ENCODE measurements around the gene DENND2C.
A peak's percentile ranks its signal among the peaks of the same experiment; 100 is the strongest.
"Not testable (repeated sequence)": the region's sequence is repeated elsewhere in the genome, so short reads cannot be mapped to it uniquely, and the experiment has no call there.

DENND2C gene

DNA sequence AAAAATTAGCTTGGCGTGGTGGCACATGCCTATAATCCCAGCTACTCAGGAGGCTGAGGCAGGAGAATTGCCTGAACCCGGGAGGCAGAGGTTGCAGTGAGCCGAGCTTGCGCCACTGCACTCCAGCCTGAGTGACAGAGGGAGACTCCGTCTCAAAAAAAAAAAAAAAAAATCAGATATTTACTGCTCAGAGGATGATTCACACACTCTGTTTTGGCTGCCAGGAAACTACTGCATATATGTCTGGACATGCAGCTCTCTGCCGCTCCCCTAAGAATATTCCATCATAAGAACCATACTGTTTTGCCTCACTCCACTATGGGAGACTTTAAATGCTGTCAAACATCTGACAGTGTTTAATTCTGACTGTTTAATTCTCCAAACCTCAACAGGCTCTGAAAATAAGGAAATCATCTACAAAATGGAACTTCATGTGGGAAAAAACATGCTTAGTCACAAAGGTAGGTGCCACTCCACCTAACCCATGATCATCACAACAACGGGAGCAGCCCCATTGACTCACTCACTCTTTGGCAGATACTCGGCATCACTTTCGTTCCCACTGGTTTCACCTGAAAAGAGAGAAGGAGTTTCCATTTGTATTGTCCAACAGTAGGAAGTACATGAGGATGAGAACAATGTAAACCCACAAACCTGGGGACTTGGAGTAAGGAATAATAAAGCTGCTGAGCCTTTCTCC lies 59.2 kb downstream of the DENND2C start:
- peak; percentile 97 for DNase-seq (ENCODE audit: low read depth, low spot score)
- H3K27ac ChIP-seq, result peak overlapping the region; percentile 99

DNA sequence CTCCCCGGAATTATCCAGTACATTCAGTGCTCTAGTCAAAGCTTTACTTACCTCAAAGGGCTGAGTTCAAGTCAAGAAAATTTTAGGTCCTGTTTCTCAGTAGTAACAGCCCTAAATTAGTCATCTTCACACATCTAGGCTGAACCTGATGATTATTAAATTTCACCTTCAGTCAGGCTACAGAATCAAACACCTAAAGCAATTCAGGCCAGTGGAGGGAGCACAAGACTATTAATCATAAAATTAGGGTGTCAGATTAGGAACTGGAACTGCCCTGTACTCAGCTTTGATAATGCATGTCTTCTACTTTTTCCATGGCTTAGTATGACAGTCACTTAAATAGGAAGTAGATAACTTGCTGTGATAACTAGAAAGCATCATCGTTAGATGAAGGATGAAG lies 60.0 kb downstream of the DENND2C start:
- DNase-seq (ENCODE audit: low read depth, low spot score), result no peak
- H3K27ac ChIP-seq, result peak overlapping the region; percentile 99

DNA sequence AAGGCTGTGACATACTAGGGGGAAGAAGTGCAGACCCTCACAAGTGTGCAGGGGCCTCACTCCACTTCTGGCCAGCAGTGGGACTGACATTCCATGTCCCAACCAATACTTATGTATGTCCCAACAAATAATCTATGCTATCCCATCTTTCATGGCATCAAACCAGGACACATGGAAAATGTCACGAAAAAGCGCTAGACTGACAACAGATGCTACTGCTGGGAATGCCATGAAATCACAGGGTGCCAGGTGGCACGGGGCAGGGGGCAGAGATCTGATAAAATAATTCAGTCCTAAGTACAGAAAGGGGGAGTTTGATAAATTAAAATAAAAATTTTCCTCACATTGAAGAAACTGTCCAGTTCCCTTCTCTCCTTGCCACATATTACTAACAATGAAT lies 60.8 kb downstream of the DENND2C start:
- peak overlapping the region; percentile 99 for H3K27ac ChIP-seq
- DNase-seq (ENCODE audit: low read depth, low spot score), result no peak

DNA sequence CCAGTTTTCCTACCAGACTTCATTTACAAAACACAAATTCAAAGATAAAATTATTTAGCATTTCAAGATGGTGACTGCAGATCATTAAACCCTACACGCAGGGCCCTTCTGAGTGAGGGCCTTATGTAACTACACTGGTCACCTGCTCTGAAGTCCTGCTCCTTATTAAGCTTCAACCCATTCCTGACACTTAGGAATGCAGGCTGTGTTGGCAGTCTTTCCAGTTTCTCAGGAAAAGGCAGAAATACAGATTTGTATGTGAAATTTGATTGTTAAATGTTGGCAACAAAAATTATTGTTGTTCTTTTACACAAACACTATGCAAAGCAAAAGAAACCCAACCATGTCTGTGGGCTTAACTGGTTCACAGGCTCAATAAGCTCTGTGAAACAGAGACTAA lies 62.6 kb downstream of the DENND2C start:
- DNase-seq (ENCODE audit: low read depth, low spot score), result no peak
- no peak overlapping the region for H3K27ac ChIP-seq

DNA sequence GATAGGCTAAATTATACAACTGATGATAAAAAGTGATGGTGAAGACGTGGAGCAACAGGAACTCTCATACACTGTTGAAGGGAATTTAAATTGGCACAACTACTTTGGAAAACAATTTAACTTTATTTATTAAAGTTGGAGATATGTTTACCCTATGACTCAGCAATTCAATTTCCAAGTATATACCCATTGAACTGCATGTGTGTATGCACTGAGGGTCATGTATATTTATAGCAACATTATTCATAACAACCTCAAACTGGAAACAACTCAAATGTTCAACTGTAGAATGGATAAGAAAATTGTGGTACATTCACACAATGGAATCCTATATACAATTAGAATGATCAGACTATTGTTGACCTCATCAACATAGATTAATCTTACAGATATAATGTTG lies 71.9 kb downstream of the DENND2C start:
- DNase-seq (ENCODE audit: low read depth, low spot score), result no peak
- no peak overlapping the region for H3K27ac ChIP-seq

DNA sequence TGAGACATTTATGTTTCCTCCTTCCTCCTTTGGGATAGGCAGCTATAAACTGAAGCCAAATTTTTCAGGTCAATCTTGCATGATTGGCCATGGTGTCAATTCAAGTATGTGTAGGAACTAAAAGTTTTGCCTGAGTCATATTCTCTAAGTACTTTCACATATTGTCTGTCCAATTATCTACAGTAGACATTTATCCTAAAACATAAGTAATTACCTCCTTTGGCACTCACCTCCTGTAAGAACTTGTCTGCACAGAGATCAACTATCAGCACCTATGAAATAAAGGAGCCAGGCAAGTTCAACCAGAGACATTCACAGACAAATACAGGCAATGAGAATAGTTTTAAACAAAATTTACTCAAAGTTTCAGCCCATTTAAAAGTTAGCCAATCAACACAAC lies 74.2 kb downstream of the DENND2C start:
- DNase-seq (ENCODE audit: low read depth, low spot score), result no peak
- H3K27ac ChIP-seq, result no peak overlapping the region

DNA sequence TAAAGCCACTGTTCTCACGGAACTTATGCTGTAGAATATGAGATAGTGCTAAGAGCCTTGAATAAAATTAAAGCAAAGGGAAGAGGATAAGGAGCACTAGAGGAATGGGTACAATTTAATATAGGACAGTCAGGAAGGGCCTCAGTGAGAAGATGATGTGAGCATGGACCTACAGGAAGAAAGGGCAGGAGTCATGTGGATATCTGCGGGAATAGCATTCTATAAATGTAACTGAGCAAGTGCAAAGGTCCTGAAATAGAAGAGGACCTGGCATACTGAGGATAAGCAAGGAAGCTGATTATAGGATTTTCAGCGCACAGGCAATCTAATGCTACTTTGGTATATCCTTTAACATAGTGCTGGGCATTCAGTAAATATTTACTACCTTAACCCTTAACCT lies 75.8 kb downstream of the DENND2C start:
- no peak for DNase-seq (ENCODE audit: low read depth, low spot score)
- H3K27ac ChIP-seq, result no peak overlapping the region

DNA sequence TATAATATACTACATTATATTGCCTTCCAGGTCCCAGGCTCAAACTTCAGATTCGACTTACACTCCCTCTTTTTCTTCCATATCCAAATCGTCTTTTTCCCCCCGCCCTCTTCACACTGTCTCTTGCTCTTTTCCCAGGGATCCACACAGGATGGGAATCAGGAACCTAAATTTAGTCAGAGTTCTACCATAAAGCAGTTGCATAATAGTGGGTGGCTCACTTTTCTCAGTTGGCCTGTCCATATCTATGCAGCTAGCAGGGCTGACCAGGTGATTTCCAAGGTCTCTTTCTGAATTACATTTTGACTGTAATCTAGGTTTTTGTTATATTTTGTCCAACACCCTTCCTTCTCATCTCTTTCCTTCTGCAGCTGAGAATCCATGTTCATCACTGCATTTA lies 80.7 kb downstream of the DENND2C start:
- H3K27ac ChIP-seq, result no peak overlapping the region
- DNase-seq (ENCODE audit: low read depth, low spot score), result no peak

DNA sequence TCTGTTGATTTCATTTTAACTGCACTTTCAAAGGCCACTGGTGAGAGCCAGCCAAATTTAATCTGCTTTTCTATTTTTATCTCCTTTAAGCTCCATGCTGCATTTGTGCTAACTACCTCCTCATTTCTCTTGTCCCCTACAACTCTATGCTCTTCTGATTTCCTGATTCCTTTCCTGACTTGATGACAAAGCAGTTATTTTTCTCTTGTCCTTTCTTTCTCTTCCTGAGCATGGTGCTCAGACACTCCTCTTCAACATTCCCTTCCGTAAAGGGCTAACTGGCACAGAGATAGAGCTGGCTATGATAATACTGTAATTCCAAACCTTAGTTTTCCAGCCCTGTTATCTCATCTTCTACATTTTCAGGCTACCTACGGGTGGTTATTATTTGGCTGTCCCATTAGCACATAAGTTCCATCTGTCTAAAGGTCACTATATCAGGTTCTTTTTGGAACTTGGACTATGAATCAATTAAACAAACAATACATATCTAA lies 81.6 kb downstream of the DENND2C start:
- H3K27ac ChIP-seq, result no peak overlapping the region
- DNase-seq (ENCODE audit: low read depth, low spot score), result no peak

DNA sequence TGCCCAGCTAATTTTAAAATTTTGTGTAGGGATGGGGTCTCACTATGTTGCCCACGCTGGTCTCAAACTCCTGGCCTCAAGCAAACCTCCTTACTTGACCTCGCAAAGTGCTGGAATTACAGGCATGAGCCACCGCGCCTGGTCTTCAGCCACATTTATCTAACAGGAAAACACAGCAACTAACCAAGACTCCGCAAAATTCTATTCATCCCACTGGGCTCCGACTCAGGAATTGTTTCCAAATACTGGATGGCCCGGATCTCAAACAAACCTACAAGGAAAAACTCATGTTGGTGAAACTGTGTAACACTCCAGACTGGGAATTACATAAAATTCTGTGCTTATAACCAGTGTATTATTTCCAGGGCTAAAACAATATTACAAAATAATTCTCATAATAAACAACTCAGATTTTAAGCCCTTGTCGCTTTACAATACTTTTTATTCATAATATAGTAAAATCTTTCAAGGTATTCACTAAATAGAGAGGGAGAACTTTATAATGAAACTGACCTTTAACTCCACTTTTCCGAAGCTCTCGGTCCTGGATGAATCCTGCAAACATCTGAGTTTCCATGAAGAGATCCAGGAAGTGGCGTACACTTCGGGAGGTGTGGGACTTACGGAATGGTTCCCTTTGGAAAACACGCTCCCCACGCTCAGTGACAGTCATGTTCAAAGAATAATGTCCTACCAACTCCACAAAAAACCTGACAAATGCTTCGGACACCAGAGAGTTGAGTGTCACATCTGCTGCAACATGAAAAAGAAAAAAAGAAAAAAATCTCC lies 82.5 kb downstream of the DENND2C start:
- H3K27ac ChIP-seq, result no peak overlapping the region
- no peak for DNase-seq (ENCODE audit: low read depth, low spot score)

DNA sequence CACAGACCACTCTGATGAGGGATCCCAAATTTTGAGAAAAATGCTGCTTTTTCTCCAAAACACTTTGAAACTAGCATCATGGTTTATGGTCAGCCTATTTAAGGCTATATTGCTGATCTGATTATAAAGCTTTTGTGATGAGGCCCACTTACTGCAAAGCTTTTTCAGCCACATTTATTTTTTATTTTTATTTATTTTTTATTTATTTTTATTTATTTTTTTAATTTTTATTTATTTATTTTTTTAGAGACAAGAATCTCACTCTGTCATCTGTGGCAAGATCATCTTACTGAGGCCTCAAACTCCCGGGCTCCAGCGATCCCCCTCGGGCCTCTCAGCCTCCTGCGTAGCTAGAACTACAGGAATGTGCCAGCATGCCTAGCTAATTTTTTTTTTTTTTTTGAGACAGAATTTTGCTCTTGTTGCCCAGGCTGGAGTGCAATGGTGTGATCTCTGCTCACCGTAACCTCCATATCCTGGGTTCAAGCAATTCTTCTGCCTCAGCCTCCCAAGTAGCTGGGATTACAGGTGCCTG lies 83.3 kb downstream of the DENND2C start:
- DNase-seq (ENCODE audit: low read depth, low spot score), result no peak

DNA sequence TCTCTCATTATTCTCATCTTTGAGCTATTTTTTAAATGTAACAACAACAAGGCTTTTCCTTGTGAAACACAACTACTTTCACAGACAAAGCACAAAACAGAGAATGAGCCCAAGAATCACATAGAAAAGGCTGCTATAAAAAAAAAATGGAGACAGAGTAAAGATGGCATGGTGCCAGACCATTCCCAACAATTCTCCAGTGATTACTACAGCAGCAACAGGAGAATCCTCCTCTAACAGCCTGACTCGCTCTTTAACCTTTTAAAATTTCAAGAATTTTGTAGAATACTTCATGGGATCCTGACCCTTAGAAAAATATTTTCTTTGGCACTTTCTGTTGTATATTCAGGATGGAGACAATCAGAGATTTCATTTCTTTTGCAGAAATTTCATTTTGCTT lies 84.6 kb downstream of the DENND2C start:
- no peak for DNase-seq (ENCODE audit: low read depth, low spot score)
- no peak overlapping the region for H3K27ac ChIP-seq

More for the DNA sequence above, 83.3 kb downstream of the DENND2C start:
- H3K27ac ChIP-seq, result no peak overlapping the region

DNA sequence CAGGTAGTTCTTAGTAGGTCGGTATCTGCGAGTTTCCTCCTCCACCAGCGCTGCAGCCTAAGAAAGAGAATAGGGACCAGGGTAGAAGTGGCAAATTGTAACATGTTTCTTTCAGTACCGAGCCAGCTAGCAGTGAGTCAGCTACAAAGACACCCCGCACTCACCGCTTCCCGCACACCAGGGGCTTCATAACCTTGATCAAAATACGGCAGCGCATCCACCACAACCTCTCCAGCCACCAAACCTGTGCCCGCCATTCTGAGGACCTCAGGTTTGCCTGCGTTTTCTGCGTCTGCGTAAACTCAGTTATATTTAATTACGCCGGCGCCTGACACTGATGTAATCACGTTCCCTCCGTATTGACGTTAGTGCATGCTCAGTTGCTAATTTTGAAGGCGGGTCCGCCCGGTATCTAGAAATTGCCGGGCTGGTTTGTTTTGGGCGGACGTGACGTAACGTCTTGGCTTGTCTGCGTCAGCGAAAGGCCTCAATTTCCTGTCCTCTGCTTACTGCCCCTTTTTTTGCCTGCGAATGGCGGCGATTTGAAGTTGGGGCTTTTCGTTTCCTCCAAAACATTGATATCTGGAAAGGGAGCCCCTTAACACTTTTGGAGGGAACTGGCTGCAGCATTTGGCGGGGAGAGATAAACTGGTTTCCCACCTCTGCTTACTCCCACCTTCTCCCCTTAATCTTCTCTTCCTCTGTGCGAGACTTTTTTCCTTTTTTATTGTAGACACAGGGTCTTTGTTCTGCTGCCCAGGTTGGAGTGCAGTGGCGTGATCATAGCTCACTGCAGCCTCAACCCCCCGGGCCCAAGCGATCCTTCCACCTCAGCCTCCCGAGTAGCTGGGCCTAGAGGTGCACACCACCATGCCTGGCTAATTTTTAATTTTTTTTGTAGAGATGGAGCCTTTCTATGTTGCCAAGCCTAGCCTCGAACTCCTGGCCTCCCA lies 88.2 kb downstream of the DENND2C start, which contains the start of gene BCAS2:
Gene BCAS2, minus strand, starts transcription at position 281 of the 953 bp plus-strand sequence. Its CDS starts 24 bp downstream, at position 257.
- DNase-seq (ENCODE audit: low read depth, low spot score), result peak; percentile 84
- peak within 1 kb of the TSS; percentile 73 for H3K27ac ChIP-seq

DNA sequence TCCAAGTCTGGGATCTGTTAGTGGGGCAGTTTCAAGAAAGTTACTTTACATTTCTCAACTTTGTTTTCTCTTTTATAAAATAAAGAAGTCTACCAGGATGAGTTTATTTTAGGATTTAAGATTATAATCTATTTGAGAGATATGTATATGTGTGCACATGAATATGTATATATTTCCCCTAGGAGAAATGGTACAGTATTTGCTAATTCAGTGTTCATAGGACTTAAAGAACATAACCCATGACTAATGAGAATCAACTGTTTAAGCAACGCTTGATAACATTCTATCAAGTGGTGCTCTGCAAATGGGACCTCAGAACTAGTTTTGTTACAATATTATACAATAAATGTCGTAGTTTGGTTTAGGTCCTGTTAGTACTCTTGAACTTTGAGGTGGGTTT lies 95.5 kb downstream of the DENND2C start:
- DNase-seq (ENCODE audit: low read depth, low spot score), result no peak
- no peak overlapping the region for H3K27ac ChIP-seq

DNA sequence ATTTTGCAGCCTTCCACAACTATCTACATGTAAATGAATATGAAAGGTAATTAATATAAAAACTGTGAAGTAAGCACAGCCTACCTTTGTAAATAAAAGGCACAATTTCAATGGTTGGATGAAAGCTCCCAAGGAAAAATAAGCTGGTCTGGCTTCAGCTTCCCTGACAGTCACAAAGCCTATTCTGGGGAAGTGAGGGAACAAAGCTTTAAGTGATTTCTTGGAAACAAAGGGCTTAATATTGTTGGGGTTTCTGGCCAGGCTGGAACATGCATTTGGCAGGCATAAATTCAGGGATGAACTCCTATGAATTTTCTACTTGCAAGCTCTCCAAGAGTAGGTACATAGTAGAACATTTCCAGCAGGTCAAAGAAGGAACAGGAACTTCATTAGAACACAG lies 105.7 kb downstream of the DENND2C start:
- no peak for DNase-seq (ENCODE audit: low read depth, low spot score)
- no peak overlapping the region for H3K27ac ChIP-seq

DNA sequence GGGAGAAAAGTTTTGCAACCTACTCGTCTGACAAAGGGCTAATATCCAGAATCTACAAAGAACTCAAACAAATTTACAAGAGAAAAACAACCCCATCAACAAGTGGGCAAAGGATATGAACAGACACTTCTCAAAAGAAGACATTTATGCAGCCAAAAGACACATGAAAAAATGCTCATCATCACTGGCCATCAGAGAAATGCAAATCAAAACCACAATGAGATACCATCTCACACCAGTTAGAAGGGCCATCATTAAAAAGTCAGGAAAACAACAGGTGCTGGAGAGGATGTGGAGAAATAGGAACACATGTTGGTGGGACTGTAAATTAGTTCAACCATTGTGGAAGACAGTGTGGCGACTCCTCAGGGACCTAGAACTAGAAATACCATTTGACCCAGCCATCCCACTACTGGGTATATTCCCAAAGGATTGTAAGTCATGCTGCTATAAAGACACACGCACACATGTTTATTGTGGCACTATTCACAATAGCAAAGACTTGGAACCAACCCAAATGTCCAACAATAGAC lies 106.8 kb downstream of the DENND2C start:
- not testable (repeated sequence) for DNase-seq (ENCODE audit: low read depth, low spot score); H3K27ac ChIP-seq

DNA sequence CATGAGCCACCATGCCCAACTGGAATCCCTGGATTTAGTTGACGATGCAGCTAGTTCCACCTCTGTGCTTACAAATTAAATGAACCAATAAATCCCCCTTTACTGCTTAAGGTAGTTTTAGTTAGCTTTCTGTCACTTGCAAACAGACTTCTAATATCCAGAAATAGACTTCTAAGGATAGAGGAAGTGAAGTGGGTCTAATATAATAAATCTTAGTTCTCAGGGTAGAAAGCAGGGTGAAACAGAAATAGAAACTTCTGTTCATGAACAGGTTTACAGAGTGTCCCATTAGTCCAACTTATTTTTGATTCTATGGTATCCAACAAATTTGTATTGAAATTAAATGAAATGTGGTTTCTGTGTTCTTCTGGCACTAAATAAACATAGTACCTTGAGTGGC lies 108.5 kb downstream of the DENND2C start:
- H3K27ac ChIP-seq, result no peak overlapping the region
- DNase-seq (ENCODE audit: low read depth, low spot score), result no peak

DNA sequence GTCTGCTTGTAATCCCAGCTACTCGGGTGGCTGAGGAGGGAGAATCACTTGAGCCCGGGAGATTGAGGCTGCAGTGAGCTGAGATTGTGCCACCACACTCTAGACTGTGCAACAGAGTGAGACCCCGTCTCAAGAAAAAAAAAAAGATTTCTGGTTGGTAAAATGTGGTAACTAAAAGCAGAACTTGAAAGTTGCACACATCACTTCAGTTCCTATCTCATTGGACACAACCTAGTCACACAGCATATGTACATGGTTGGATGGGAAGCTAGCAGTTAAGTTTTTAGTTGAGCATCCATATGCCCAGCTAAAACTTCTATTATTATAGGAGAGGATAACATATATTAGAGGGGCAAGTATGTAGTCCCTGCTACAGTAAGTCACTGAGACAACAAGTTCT lies 110.5 kb downstream of the DENND2C start:
- no peak for DNase-seq (ENCODE audit: low read depth, low spot score)
- no peak overlapping the region for H3K27ac ChIP-seq

DNA sequence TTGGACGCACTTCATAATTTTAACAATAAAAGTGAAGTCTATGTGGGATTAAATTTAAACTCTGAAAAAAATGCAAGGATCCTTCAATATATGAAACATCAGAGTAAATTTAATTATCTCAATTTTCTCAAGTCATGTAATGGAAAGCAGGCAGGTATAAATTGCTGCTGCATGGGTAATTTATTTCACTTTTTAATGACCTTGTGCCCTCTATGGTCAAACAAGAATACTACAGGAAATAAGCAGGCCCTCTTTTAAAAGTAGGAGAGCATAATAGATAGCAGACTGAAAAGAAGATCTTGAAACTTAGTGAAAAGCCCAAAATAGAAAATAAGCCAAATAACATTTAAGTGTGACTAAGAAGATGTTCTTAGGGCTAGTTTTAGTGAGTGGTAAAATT lies 111.3 kb downstream of the DENND2C start:
- DNase-seq (ENCODE audit: low read depth, low spot score), result no peak
- H3K27ac ChIP-seq, result no peak overlapping the region

DNA sequence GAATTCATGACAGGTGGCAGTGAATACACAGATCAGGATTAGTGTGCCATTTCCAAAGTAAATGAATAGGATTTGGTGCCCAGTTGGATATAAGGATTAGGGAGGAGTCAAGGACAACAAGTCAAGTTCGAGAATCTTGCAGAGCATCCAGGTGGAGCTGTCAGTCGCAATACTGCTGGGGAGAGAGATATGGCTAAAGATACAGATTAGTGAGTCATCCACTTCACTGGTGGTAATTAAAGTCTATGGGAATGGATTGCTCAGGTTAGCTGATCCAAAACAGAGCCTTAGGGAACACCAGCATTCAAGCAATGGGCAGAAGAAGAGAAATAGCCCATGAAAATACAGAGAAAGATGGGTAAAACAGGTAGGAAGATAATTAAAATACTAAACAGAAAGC lies 115.3 kb downstream of the DENND2C start:
- H3K27ac ChIP-seq, result no peak overlapping the region
- no peak for DNase-seq (ENCODE audit: low read depth, low spot score)
